Fibroblast of peridontal ligament (primary cell): Measurements from ENCODE around the gene MAPK14.

ENCODE experiments used
- DNase-seq: peaks from one replicate; pipeline ENCODE4 v3.0.0-alpha.2; 2010; ENCODE audit errors: extremely low read depth

MAPK14 gene

DNA sequence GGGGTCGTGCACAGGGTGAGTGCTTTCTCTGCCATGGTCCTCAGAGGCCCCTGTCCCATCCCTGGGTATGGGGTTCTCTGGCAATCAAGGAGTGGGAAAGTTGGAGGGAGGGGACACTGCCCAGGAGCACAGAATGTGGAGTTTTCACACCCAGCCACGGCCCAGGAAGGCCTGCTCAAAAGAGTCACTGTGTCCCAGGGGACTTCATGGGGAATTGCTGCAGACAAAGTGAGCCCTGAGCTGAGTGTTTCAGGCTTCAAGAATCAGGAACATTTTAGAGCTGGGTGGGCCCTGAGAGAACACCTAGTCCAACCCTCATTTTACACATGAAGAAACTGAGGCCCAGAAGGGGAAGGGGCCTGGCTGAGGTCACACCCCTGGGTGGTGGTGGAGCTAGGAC lies 108.4 kb downstream of the MAPK14 start:
- DNase-seq = no peak

DNA sequence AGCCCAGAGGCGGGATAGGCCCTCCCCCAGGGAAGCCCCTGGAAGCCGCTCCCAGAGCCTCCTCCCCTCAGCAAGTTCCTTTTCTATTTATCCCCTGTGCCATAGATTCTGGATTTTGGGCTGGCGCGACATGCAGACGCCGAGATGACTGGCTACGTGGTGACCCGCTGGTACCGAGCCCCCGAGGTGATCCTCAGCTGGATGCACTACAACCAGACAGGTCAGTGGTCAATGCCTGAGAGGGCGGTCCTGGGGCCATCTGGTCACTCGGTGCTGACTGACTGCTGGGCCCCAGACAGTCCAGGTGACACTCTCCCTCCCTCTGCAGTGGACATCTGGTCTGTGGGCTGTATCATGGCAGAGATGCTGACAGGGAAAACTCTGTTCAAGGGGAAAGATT lies 108.9 kb downstream of the MAPK14 start:
- DNase-seq = no peak

DNA sequence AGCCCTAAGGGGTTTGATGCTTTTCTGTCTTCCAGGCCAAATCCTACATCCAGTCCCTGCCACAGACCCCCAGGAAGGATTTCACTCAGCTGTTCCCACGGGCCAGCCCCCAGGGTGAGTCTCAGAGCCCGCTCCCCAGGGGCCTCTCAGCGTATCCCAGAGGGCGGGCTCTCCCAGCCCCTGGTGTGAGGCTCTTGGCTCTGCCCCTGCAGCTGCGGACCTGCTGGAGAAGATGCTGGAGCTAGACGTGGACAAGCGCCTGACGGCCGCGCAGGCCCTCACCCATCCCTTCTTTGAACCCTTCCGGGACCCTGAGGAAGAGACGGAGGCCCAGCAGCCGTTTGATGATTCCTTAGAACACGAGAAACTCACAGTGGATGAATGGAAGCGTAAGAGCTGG lies 111.1 kb downstream of the MAPK14 start:
- no peak for DNase-seq

DNA sequence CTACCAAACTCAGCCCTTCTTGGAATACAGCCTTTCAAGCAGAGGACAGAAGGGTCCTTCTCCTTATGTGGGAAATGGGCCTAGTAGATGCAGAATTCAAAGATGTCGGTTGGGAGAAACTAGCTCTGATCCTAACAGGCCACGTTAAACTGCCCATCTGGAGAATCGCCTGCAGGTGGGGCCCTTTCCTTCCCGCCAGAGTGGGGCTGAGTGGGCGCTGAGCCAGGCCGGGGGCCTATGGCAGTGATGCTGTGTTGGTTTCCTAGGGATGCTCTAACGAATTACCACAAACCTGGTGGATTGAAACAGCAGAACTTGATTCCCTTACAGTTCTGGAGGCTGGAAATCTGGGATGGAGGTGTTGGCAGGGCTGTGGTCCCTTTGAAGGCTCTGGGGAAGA lies 111.8 kb downstream of the MAPK14 start:
- DNase-seq = no peak

DNA sequence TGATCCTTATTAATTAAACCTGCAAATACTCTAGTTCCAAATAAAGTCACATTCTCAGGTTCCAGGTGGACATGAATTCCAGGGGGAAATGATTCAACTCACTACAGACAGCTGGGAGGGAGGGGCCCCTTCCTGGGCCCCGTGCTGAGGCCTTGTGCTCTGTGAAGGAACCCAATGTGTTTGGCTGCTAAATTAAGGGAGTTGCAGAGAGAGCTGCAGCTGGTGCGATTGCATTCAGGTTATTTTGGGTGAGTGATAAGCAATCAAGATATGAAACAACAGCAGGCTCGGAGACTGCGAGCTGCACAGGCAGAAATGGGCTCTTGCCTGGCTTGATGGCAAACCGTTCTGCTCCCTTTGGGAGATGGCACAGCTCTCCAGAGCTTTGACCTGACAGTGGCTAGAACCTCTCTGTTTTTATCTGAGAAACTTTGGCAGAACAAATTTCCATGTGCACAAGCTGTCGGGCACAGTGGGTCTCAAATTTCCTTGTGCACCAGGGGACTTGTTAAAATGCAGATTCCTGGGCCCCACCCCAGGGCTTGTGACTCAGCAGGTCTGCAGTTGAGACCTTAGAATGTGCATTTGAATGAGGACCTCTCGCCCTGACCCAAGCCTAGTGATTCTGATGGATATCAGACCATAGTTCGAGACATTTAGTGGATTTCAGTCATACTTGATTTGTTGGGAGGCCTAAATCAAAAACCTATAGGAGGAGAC lies 112.5 kb downstream of the MAPK14 start:
- DNase-seq = no peak

DNA sequence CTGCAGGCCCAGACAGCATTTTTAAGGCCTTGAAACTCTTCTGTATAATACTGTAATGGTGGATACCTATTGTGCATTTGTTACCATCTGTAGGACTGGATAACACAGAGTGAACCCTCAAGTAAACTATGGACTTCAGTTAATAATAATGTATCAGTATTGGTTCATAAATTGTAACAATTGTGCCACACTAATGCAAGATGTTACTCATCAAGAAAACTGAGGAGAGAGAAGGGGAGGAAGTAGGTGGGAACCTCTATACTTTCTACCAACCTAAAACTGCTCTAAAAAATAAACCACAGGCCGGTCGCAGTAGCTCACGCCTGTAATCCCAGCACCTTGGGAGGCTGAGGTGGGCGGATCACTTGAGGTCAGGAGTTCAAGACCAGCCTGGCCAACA lies 113.5 kb downstream of the MAPK14 start:
- DNase-seq = no peak

DNA sequence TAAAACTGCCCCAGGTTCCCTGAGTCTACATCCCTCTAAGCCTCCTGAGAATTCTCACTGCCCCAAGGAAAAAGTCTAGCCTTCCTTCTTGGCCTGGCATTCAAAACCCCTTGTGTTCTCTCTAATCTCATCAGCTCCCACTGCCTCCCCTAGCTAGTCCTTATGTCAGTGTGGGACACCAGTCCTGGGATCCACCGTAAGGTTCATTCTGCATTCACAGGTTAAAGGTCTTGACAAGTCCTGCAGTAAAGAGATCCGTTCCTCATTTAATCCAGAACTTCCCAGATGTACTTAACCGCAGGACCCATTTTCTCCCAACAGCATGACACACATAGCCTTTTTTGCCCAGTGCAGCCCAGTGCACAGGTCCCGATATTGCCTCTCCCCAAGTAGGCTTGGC lies 114.4 kb downstream of the MAPK14 start:
- DNase-seq = no peak

DNA sequence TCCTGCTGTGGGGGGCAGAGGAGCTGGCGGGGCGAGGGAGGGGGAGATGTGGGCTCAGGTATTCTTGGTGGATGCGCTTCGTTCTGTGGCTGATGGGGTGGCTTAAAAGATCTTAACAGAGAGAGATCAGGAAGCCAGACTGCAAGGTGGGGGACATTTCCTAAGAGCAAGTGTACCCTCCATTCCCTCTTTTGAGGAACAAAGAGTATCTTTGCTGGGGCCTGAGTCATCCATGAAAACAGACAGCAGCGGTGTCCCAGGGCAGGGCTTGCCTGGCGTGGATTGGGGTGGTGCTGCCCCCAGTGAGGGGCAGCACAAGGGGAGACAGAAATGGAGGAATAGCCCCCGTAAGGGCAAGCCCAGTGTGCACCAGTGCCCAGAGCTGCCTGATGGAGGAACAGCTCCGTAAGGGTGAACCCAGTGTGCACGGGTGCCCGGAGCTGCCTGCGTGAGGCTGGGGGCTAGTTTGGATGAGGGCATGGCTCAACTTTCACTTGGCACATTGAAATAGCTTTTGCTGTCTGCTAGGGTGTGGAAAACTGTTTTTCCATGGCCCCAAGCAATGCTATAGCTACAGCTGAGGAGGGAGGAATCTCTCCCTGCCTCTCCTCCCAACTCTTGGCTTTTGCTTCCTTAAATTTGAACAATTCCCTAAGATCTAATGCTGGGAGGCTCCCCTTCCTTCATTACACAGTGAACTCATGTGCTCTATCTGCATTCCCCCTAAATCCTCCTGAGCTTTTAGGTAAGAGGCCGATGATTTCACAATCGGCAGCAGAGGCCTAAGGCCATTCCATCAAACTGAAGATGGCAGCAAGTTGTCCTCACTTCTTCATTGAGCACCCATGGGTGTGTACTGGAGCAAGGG lies 115.6 kb downstream of the MAPK14 start:
- DNase-seq = no peak

DNA sequence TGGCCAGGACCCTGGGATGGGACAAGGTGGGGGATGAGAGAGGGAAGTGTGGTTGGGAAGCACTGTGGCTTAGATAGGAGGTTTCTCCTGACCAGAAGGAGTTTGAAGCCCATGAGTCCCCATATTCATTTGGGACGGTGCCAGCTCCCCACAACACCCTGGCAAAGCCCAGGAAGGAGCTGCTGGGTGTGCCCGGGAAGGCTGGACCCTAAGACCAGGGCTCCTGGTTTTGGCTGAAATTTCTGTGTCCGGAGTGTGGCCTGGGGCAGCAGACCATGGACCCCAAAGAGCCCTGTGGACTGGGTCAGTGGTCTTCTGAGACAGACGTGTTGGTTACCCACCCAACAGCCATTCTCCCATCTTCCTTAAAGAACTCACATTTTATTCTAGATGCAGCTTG lies 117.9 kb downstream of the MAPK14 start:
- DNase-seq = no peak

DNA sequence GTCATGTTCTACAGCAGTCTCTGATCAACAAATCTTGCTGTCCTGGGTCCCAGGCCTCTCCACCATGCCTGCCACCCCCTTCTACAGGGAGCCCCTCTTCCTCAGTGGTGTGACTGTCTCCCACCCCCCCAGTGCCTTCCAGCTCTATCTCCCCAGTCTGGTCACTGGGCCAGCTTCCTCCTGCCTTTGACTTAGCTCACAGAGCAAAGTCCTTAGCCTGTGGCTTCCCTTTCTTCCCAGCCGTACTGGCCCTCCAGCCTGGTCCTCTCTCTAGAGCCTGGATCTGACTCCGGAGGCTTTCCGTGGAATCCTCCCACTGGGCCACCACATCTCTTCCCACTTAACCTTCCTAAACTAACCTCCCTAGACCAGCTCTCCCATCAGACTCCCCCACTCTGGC lies 119.7 kb downstream of the MAPK14 start:
- DNase-seq = no peak

DNA sequence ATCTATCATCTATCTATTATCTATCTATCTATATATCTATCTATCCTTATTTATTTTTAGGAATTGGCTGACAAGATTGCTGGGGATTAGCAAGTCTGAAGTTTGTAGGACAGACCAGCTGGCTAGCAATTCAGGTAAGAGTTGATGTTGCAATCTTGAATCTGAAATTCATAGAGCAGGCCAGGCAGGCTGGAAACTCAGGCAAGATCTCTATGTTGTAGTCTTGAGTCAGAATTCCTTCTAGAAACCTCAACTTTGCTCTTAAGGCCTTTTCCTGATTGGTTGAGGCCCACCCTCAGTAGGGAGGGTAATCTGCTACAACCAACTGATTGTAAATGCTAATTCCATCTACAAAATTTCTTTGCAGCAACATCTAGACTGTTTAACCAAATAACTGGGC lies 121.9 kb downstream of the MAPK14 start:
- DNase-seq = no peak

DNA sequence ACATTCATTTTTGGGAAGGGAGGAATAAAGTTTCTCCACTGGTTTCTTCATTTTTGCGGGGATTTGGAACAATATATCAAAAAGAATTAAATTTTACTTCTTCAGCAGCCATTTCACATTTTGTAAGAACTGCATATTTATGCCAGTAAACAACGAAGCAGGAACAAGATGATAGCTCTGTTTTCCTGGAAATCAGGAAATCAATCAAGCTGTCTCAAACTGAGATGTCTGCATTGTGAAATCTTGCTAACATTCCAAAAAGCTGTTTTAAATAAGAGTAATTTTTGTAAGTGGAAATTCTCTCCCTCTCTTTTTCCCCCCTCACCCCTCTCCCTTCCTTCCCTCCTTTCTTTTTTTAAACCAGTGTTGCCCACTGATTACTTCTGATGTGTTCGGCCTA lies 122.7 kb downstream of the MAPK14 start:
- DNase-seq = no peak

DNA sequence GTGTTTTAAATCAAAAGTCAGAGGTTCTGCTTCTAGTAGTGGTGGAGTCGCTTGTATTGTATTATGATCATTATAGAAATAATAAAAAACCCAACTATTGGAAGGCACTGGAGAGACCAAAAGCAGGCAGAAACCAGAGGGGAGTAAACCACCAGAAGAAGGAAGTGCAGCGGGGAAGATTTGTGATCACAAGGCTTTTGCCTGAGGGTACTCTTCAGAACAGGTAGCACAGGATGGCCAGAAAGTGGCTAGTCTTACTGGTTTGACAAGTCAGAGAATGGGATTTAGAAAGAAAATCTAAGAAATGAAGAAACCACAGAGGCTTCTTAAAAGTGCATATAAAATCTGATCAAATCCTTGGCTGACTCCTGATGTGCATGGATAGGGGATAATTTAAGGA lies 126.7 kb downstream of the MAPK14 start:
- no peak for DNase-seq

DNA sequence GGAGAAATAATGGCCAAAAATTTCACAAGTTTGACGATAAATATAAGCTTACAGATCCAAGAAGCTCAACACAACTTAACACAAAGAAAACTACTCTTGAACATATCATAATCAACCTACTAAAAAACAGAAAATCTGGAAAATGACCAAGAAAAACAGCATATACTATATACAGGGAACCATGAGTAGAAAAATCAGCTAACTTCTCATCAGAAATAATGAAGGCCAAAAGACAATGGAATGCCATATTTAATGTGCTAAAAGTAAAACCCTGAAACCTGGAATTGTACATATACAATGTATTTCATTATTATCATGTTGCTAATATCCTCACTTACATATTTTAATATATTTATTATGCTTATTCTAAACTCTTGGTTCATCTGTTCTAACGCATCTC lies 128.1 kb downstream of the MAPK14 start:
- no peak for DNase-seq

DNA sequence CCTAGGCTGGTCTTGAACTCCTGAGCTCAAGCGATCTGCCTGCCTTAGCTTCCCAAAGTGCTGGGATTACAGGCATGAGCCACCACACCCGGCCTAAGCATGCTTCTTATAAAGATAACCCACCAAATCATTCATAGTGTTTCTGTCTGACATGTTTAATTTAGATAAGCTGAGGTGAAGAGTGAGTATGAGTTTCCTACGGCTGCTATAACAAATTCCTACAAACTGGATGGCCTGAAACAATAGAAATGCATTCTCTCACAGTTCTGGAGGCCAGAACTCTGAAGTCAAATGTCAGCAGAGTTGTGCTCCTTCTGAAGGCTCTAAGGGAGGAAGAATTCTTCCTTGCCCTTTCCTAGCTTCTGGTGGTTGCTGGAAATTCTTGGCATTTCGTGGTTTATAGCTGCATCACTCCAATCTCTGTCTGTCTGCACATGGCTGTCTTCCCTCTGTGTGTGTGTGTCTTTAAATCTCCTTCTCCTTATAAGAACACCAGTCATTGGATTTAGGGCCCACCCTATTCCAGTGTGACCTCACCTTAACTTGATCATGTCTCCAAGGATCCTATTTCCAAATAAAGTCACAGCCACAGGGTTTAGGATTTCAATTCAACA lies 132.6 kb downstream of the MAPK14 start:
- peak; percentile 53 for DNase-seq
